HG02885 (cell line): ENCODE results near the gene EREG.
A peak's percentile ranks its signal among the peaks of the same experiment; 100 is the strongest.

Experiments
- ATAC-seq: cut with Tn5 transposase; IDR thresholded peaks from one replicate; pipeline ENCODE4 v1.9.1; 2021; ENCODE audit warnings: mild to moderate bottlenecking; ENCODE audit not compliant: unreplicated experiment, poor library complexity

EREG gene, protein sequence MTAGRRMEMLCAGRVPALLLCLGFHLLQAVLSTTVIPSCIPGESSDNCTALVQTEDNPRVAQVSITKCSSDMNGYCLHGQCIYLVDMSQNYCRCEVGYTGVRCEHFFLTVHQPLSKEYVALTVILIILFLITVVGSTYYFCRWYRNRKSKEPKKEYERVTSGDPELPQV

DNA sequence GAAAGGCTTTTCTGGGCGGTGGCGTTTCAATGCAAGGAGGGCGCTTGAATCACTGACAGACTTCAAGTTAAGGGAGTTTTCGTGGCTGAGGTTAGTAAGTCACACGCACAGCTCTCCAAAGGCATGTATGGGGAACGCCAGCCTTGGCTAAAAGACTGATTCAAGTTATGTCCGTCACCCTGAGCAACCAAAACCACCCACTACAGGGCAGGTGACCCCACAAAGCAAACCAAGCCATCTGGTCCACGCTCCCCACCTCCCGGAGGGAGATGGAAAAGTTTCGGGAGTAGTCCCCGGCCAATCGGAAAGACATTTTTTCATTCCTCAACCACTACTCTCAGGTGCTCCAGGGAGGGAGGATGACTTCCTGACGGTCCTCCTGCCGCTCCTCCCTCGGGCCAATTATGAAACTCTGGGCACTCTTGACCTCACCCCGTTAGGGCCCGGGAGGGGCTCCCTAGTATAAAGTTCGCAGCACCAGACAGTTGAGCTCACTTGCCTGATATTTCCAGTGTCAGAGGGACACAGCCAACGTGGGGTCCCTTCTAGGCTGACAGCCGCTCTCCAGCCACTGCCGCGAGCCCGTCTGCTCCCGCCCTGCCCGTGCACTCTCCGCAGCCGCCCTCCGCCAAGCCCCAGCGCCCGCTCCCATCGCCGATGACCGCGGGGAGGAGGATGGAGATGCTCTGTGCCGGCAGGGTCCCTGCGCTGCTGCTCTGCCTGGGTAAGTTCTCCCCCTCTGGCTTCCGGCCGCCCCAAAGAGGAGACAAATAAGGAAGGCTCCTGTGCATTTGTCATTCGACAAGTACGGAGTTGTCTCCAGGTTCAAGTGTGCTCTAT is at the start of gene EREG:
Gene EREG (plus strand): TSS at position 494 of the 840 bp plus-strand sequence. CDS start 164 bp downstream, at position 658.
- ATAC-seq: peak; percentile 55

DNA sequence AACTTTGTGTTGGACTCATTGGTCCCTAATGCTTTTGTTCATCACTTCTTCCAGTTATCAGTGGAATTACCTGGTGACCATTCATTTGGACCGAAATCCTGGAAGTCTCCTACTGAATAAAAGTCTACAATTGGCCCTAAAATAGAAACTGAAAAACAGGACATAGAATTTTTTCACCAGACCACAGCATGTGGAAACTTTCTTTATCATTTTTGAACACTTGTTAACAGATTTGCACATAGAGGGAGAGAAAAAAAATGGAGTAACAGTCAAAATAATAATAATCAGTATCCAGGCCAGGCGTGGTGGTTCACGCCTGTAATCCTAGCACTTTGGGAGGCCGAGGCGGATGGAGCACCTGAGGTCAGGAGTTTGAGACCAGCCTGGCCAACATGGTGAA is 49.6 kb upstream of the EREG start:
- no peak for ATAC-seq

DNA sequence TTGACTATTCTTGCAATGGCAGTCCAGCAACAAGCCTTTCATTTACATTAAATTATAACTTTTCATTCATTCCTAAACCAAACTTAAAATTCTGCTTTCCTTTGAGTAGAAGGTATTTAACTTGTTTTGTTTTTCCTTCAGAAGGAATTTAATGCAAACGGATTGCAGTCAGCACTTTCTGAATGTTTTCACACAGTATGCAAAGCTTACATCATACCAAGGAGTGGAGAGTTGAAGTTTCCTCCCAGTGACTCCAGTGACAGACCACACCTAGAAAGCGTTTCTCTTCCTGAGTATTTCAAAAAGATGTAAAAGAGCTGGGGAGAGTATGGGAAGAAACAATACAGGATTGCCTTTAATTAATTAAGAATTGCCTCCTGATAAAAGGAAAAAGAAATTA is 48.5 kb upstream of the EREG start:
- ATAC-seq: no peak

DNA sequence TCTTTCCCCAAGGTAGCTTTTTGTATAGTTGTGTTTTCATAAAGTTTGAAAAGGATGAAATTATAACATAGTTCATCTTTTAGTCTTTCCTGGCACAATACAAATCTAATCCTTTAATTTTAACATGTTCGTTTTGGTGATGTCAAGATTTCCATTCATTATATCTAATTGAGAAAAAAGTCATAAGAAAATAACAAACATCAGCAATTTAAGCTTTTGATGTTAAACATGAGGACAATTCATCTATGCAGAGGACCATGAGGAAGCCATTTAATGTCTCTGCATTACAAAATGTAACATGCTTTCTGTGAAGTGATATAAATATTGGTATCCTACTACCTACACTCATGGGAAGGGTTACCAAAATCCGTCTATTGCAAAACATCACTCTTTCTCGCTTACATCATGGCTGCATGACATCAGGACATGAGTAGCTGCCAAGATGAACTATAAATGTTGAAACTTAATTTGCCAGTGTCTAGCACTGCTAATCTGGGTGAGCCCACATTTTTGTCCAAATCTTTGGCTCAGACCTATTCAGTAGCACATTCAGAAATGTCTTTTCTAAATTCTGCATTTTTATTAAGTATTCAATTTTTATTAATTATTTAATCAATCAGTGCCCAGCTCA is 47.2 kb upstream of the EREG start:
- no peak for ATAC-seq

DNA sequence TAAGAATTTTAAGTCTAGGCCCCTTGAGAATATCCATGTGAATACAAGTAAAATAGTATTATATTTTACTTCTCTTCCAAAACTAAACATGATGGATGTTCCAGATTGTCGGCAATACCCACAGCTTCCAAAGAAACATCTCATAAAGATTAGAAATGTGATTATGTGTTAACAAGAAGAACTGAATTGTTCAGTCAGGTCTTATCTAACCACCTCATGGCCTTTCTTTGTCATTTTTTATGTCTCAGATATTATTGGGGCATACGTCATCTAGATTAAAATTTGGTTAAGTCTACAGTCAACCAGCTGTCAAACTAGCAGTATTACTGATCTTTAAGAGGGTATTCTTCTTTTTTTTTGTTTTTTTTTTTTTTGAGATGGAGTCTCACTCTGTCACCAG is 46.7 kb upstream of the EREG start:
- ATAC-seq: no peak

DNA sequence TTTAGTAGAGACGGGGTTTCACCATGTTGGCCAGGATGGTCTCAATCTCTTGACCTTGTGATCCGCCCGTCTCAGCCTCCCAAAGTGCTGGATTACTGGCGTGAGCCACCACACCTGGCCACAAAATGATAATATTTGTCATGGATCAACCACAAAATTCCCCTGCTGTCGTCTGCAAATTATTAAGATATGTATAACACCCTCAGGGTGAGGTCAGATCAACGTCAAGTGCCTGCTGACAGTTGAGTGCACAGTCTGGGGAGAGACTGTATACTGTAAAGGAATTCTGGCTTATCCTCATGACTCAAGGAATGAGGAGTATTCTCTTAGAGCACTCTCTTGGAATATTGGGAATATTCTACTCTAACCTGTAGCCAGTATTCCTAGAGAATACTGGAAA is 45.5 kb upstream of the EREG start:
- no peak for ATAC-seq

DNA sequence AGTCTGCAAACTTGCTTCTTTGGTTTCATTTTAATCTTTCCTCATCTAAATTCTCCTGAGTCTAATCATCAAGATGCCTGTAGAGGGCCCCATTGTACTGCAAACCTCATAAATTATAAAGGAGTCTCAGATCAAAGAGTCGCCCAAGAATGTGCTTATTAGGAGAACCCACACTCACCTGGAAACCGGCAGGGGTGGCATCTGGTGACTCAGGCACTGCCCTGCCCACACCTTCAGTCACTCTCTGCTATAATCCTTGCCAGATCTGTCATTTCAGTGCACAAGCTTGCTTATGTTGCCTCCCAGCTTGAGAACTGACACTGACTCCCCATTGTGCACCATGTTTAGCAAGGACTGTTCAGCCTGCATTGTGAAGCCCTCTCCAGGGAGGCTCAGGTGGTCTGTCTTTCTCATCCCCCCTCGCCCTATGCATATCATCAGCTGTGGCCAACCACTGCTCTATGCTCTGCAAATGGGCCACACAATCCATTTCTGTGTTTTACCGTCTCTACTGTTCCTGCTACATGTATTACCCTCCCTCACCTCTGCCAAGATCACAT is 44.3 kb upstream of the EREG start:
- peak; percentile 82 for ATAC-seq

DNA sequence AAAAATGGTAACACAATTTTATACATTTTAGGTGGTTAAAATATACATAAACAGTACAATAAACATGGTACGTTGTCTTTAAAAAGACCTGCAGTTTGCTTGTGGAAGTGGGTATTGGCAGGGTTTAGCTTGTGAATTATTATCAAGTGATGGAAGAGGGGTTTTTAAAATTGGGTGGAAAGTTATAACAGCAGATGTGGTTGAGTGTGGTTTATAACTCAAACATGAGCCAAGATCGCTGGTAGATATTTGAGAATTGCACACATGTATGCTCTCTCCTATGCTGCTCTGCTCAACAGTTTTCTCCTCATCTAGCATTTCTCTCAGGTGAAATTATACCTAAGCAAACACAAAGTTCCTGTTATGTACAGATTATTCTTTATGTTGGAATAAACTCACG is 42.6 kb upstream of the EREG start:
- no peak for ATAC-seq

DNA sequence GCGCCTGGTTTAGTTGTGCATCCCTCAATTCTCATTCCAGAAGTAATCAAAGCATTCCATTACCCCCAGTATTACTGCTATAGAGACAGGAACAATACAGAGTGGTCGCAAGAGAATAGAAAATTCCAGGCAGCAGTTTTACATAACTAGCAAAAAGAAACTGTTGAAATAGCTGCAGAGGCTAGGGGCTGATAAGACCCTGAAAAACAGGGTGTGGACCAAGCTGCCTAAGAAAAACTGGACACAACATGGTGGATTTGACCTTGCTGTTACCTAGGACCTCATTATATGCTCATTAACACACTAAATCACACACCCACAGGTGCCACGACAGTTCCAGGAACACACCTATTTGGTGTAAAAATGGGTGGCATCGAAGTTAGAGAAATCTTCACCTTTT is 41.3 kb upstream of the EREG start:
- no peak for ATAC-seq

DNA sequence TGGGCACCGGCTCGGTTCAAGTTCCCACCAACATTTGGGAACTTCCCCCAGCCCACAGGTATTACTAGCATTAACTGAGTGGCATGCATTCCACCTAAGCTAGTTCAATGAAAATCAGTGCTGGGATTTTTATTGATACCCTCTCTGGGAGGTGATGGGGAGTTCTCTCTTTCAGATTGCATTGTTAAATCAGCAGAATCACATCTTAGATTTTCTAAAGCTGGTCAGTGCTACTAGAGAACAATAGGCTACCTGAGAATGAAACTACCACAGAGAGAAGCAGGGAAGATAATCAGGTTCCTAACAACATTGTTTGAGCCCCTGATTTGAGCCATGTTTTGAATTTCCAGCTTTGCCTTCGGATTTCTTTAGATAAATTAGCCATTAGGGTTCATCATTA is 40.7 kb upstream of the EREG start:
- no peak for ATAC-seq

DNA sequence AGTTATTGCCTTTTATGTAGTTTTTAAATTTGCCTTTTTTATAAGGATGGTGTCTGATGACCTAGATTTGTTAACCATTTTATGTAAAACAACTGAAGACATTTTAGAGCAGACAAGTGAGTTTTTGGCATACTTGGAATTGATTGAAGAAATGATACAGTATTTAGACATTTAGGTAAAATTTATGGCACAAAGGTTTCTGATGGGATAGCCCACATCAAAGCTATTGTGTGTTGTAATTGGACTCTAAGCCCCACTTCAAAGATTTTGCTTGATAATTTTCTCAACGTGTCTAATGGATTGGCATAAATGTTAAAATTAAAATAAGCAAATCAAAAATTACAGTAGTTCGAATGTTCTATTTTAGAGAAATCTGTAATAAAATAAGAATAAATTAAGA is 39.1 kb upstream of the EREG start:
- no peak for ATAC-seq

DNA sequence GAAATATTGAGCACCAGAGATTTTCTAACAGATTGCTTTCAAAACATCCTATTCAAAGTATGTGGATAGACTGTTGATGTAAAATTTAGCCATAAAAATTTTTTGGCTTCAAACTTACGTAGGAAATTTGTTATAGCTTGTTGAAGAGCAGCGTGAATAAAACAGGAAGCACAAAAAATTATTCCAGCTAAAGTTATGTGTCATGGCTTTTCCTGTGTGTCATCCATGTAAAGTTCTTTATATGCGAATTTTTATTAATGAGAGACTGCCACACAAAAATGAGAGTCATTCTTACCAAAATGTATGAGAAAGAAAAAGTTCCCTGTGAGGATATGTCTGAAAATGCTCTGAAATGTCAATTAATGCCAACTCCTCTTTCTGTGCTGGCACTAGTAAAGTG is 37.2 kb upstream of the EREG start:
- no peak for ATAC-seq

DNA sequence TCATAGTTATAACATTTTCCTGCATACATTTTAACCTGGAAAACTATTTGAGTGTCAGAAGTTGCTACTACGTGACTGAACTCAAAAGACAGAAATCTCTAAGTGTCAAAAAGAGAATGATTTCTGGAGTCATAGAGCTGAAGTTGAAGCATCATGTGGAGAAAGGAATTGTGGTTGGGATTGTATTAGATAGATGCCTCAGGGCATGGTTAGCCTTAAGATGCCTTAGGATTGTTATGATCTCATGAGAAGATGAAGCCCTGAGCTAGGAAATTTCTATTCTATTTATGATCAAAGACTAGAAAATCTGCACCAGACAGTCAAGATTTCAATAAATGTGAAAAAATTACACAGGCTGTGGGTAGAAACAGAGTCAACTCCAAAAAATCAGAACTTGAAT is 36.4 kb upstream of the EREG start:
- ATAC-seq: no peak

DNA sequence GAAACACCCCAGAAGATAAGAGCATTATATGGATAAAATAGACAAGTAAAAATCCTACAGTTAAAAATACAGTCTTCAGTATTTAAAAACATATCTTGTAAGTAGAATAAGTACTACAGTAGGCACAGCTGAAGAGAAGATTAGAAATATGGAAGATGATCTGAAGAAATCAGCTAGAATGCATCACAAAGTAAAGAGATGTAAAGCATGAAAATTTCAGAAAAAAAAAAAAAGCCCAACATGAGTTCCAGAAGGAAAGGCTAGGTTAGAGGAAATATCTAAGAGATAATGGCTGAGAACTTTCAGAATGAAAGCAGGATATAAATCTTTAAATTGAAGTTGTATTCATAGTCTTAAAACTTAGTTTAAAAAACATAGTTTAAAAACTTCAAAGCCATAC is 35.6 kb upstream of the EREG start:
- no peak for ATAC-seq

DNA sequence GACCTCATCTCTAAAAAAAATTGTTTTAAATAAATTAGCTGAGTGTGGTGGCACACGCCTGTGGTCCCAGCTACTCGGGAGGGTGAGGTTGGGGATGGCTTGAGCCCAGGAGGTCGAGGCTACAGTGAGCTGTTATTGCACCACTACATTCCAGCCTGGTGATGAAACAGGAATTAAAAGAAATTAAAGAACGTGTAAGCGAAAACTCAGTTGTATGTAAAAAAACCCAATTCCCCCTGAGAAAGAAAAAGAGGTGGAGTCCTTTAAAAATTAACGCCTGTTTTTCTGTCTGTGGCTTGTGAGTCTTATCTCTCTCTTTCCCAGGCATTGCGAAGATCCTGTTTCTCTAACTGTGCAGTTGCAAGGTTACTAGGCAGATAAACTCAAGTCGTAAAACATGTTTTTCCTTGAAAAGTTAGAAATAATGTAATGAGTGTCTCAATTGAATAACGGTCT is 34.6 kb upstream of the EREG start:
- no peak for ATAC-seq

DNA sequence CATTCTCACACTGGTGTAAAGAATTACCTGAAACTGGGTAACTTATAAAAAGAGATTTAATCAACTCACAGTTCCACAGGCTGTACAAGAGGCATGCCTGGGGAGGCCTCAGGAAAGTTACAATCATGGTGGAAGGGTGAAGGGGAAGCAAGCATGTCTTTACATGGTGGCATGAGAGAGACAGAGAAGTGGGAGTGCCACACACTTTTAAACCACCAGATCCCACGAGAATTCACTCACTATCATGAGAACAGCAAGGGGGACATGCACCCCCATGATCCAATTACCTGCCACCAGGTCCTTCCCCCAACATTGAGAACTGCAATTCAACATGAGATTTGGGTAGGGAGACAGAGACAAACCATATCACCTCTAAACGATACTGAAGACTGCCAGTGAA is 33.7 kb upstream of the EREG start:
- no peak for ATAC-seq

DNA sequence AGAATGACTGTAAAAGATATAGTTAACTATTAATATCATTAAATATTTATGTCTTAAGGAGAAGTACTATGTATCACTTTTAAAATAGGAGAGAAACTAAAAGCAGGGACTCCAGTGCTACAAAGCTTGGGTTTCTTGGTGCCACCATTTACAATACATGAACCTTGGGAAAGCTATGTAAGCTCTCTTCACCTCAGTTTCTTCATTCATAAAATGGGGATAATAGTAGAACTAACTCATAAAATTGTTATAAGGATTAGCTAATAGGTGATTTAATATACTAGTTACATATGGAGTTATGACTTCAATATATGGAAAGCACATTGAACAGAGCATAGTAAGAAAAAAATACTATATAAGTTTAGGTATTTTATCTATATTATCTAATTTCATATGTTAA is 33.0 kb upstream of the EREG start:
- no peak for ATAC-seq

DNA sequence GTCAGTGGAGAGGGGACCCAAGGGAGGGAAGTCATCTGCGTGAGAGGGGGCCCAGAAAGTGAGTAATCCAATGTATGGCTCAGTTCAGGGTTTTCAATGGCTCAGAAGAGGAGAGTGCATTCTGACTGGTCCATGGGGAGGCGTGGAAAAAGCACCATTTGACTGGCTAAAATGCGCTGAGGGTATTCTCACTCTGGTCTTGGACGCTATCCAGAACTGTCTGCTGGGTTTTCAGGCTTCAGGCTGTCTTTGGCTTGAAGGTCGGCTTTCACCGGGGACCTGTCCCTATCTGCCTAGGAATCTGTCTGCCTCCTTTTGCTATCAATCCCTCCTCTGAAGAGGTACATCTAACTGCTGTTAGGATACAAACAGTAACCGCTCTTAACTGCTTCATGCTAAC is 30.3 kb upstream of the EREG start:
- no peak for ATAC-seq

DNA sequence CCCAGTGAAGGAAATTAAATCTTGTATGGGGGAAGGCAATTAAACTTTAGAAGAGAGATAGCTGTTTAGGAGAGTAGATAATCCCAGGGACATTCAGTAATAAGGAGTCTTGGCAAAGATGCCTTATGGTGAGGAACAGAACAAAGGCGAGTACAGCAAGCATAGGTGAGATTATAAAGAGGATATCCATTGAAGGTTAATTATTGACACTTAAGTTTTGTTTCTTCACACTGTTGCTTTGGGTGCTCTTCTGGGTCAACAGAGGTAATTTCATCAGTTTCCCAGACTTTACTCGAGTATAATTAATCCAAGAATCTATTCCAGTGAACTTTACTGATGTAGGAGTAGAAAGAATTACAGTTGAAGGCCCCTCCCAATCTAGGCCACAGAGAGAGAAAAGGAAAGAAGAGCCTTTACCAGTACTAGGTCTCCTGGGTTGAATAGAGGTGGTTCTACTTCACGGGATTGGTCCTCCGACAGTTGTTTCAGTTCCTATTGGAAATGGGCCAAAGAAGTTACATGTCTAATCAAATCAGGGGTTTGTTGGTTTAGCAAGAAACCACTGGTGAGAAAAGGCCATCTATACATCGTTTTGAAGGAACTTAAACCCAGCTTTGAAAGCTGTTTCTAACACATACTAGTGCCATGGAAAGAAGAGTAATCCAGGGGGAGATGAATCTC is 29.5 kb upstream of the EREG start:
- peak; percentile 89 for ATAC-seq

DNA sequence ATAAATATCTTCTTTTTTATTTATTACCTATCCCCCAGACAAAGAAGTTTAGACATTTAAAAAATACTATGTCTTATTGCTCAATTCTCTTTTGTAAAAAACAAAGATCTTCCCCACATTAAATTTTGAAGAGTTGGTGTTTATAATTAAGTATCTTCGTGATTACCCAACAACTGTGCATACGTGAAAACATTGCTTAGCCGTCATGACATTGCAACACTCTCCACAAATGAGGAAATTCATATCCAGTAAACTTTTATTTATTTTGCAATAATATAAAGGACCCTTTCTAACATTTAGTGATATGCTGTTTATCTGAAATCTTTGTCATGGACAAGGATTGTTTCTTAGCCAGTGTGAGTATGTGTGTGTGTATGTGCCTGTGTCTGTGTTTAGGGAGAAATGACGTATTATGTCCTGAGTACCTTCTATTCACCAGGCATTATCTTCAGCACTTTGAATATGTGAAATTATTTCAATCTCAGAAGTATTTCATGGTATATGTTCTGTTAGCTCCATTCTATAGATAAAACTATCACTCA is 26.1 kb upstream of the EREG start:
- ATAC-seq: no peak
